ENCODE data around the gene BEND6. TPM values are rescaled to one million over a fixed set of nuclear protein-coding genes. Genes with fewer than 3 reads are reported as not detected.

Gene BEND6
- total and polyA plus RNA-seq, 2 donors (not counting 1 experiment from before 2014, with no cell fraction given), result not detected

GRCh38 chr6:56955171-56956155 lies 556 bp downstream of the BEND6 start:
- Histone ChIP-seq H3K4me2 (replicated peaks; ENCODE audit: low read depth, low read length, poor library complexity, severe bottlenecking) (peak overlapping the region; percentile 81), H3K9me3 (ENCODE audit: control extremely low read depth in 1 of 3, control insufficient read depth in 2 of 3, insufficient read depth in 1 of 3, low read length in 2 of 3) (peaks cover 0 to 12% (median 0%) of the 10 kb centered on the region in 3 donors), H3K79me2 (ENCODE audit: control insufficient read depth, insufficient read depth, low read length) (no peaks in the 10 kb centered on the region), H3K27me3 (replicated peaks in 1 of 4; ENCODE audit: control extremely low read depth in 1 of 4, control insufficient read depth in 3 of 4, insufficient read depth in 4 of 4, low read length in 3 of 4) (peaks cover 0 to 40% (median 27%) of the 10 kb centered on the region in 4 experiments), H4K20me1 (ENCODE audit: control insufficient read depth, insufficient read depth, low read length, poor library complexity, severe bottlenecking) (no peaks in the 10 kb centered on the region), H3K4me3 (ENCODE audit: control extremely low read depth in 1 of 5, extremely low read depth in 1 of 5, insufficient read depth in 1 of 5, low read depth in 2 of 5, low read length in 4 of 5) (peak overlapping the region; percentile 24 to 52 (median 41)), H3K4me1 (ENCODE audit: control insufficient read depth in 2 of 2, insufficient read depth in 2 of 2, low read length in 2 of 2) (peaks cover 19 to 20% of the 10 kb centered on the region in 2 donors), H2AFZ (ENCODE audit: insufficient read depth, low read depth, low read length, poor library complexity, severe bottlenecking) (peak overlapping the region; percentile 50), H3K36me3 (replicated peaks in 1 of 2; ENCODE audit: control extremely low read depth in 1 of 2, control insufficient read depth in 1 of 2, extremely low read depth in 1 of 2, insufficient read depth in 2 of 2, low read length in 1 of 2) (no peaks in the 10 kb centered on the region), H3K9ac (ENCODE audit: low read length) (peak overlapping the region; percentile 44), H3K27ac (ENCODE audit: low read length in 2 of 2) (no peak overlapping the region)
- Mint-ChIP-seq H3K4me1 (peaks cover 24% of the 10 kb centered on the region), H3K4me3 (peak overlapping the region; percentile 84), H3K27me3 (peaks cover 62% of the 10 kb centered on the region), H3K27ac (no peak overlapping the region), H3K9me3 (ENCODE audit: insufficient read depth) (no peaks in the 10 kb centered on the region)
- ChIA-PET POLR2A (no interaction called here), CTCF (interaction anchor here (1.3 kb wide), 1 partner anchor 53 kb away, joined by 3 read pairs; no protein-coding TSS in a partner anchor)
- under 1% methylated on average over 51 of the region's 57 CpGs for WGBS (ENCODE audit: insufficient coverage)
- TF ChIP-seq EZH2 (IDR thresholded peaks at IDR 0.05; ENCODE audit: borderline replicate concordance, insufficient read depth, low read depth, low read length, poor library complexity, severe bottlenecking), result no peak
- TF ChIP-seq, protein P1, sequence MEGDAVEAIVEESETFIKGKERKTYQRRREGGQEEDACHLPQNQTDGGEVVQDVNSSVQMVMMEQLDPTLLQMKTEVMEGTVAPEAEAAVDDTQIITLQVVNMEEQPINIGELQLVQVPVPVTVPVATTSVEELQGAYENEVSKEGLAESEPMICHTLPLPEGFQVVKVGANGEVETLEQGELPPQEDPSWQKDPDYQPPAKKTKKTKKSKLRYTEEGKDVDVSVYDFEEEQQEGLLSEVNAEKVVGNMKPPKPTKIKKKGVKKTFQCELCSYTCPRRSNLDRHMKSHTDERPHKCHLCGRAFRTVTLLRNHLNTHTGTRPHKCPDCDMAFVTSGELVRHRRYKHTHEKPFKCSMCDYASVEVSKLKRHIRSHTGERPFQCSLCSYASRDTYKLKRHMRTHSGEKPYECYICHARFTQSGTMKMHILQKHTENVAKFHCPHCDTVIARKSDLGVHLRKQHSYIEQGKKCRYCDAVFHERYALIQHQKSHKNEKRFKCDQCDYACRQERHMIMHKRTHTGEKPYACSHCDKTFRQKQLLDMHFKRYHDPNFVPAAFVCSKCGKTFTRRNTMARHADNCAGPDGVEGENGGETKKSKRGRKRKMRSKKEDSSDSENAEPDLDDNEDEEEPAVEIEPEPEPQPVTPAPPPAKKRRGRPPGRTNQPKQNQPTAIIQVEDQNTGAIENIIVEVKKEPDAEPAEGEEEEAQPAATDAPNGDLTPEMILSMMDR (IDR thresholded peaks at IDR 0.05), result peak; percentile 32
- ATAC-seq (ENCODE audit: low read depth) (peak; percentile 55), DNase-seq (peak; percentile 54)
- intact Hi-C loops (cut with micrococcal nuclease), result no loop called here

DNA sequence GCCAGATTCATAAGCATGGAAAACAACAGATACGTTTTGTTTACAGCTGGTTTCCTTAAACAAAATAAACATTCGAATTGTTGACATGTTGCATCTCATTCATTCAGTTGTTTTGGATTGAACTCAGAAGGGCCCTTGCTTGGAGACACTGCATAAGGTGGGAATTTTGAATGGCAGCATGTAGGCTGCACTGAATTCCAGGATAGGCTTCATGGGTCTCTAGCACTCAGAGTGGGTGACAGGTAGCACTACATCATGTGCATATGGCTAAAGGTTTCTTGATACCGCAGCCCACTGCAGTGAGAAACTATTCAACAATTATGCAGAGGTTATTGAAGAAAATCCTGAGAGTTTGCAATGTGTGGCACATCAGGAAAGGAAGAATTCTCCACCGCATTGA lies 1.6 kb downstream of the BEND6 start:
- Mint-ChIP-seq H3K9me3 (ENCODE audit: insufficient read depth) (no peaks in the 10 kb centered on the region), H3K4me3 (peak overlapping the region; percentile 24), H3K27me3 (peaks cover 59% of the 10 kb centered on the region), H3K27ac (no peak overlapping the region), H3K4me1 (peaks cover 24% of the 10 kb centered on the region)
- H3K27me3 ChIP-seq (replicated peaks in 1 of 4; ENCODE audit: control extremely low read depth in 1 of 4, control insufficient read depth in 3 of 4, insufficient read depth in 4 of 4, low read length in 3 of 4), result peaks cover 0 to 40% (median 27%) of the 10 kb centered on the region in 4 experiments
- ChIA-PET POLR2A (no interaction called here), CTCF (interaction anchor here (1.3 kb wide), 1 partner anchor 54 kb away, joined by 3 read pairs; no protein-coding TSS in a partner anchor)
- peaks cover 19 to 20% of the 10 kb centered on the region in 2 donors for H3K4me1 ChIP-seq (ENCODE audit: control insufficient read depth in 2 of 2, insufficient read depth in 2 of 2, low read length in 2 of 2)
- no peak overlapping the region for H3K4me2 ChIP-seq (replicated peaks; ENCODE audit: low read depth, low read length, poor library complexity, severe bottlenecking)
- peaks cover 0 to 12% (median 0%) of the 10 kb centered on the region in 3 donors for H3K9me3 ChIP-seq (ENCODE audit: control extremely low read depth in 1 of 3, control insufficient read depth in 2 of 3, insufficient read depth in 1 of 3, low read length in 2 of 3)
- TF ChIP-seq, protein P1 (IDR thresholded peaks at IDR 0.05), result no peak
- TF ChIP-seq EZH2 (IDR thresholded peaks at IDR 0.05; ENCODE audit: borderline replicate concordance, insufficient read depth, low read depth, low read length, poor library complexity, severe bottlenecking), result no peak
- ATAC-seq (ENCODE audit: low read depth), result no peak
- no peak overlapping the region for H3K4me3 ChIP-seq (ENCODE audit: control extremely low read depth in 1 of 5, extremely low read depth in 1 of 5, insufficient read depth in 1 of 5, low read depth in 2 of 5, low read length in 4 of 5)
- H3K27ac ChIP-seq (ENCODE audit: low read length in 2 of 2), result no peak overlapping the region
- no peaks in the 10 kb centered on the region for H3K79me2 ChIP-seq (ENCODE audit: control insufficient read depth, insufficient read depth, low read length)
- whole genome bisulfite sequencing (ENCODE audit: insufficient coverage), result 90% methylated on average over 4 of the region's 4 CpGs
- no peak for DNase-seq
- no peak overlapping the region for H2AFZ ChIP-seq (ENCODE audit: insufficient read depth, low read depth, low read length, poor library complexity, severe bottlenecking)
- intact Hi-C loops (cut with micrococcal nuclease), result no loop called here
- no peaks in the 10 kb centered on the region for H4K20me1 ChIP-seq (ENCODE audit: control insufficient read depth, insufficient read depth, low read length, poor library complexity, severe bottlenecking)
- H3K36me3 ChIP-seq (replicated peaks in 1 of 2; ENCODE audit: control extremely low read depth in 1 of 2, control insufficient read depth in 1 of 2, extremely low read depth in 1 of 2, insufficient read depth in 2 of 2, low read length in 1 of 2), result no peaks in the 10 kb centered on the region
- no peak overlapping the region for H3K9ac ChIP-seq (ENCODE audit: low read length)

Data from B cell (primary cell).